NB4 (cell line): ENCODE results near the gene EDDM13.

Source experiments
- MAX ChIP-seq: IDR thresholded peaks from 2 replicates; pipeline ENCODE4 v1.6.1; 2011; ENCODE audit warnings: low read depth, low read length
- POLR2A ChIP-seq: IDR thresholded peaks from 2 replicates; pipeline ENCODE4 v1.6.1; 2011; ENCODE audit warnings: mild to moderate bottlenecking; ENCODE audit not compliant: insufficient read length; ENCODE audit errors: extremely low read depth
- TF ChIP-seq, protein P1 (sequence below): IDR thresholded peaks from one replicate; pipeline ENCODE4 v1.5.1; 2012; ENCODE audit warnings: low read depth, low read length

DNA sequence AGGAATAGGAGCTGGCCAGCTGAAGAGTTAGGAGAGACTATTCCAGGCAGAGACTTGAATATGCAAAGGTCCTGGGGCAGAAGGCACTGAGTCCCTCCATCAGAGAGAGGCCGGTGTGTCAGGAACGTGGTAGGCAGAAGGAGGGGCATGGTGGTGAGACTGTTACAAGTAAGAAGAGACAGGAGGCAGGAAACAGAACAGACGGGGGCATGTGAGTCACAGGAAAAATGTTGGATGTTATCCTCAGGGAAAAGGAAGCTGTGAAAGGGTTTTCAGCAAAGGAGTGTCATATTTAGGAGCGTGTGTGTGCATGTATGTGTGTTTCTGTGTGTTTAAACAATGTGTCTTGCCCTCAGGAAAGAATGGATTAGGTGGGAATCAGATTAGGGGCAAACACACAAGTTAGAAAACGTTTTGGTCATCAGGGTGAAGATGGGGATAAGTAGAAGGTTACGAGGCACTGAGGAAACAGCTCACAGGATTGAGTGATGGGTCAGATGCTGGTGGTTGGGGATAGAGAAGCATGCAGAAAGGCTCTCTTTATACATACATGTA lies 1.1 kb downstream of the EDDM13 start:
- no peak for TF ChIP-seq POLR2A
- TF ChIP-seq, protein P1, sequence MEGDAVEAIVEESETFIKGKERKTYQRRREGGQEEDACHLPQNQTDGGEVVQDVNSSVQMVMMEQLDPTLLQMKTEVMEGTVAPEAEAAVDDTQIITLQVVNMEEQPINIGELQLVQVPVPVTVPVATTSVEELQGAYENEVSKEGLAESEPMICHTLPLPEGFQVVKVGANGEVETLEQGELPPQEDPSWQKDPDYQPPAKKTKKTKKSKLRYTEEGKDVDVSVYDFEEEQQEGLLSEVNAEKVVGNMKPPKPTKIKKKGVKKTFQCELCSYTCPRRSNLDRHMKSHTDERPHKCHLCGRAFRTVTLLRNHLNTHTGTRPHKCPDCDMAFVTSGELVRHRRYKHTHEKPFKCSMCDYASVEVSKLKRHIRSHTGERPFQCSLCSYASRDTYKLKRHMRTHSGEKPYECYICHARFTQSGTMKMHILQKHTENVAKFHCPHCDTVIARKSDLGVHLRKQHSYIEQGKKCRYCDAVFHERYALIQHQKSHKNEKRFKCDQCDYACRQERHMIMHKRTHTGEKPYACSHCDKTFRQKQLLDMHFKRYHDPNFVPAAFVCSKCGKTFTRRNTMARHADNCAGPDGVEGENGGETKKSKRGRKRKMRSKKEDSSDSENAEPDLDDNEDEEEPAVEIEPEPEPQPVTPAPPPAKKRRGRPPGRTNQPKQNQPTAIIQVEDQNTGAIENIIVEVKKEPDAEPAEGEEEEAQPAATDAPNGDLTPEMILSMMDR: no peak
- no peak for TF ChIP-seq MAX
